SK-N-SH treated with all-trans-retinoic acid at 6 μM for 48 hours (cell line): ENCODE results near the gene BSDC1.

Experiments
- ATAC-seq: fragments of 200-7000 bp; cut with Tn5 transposase; 3 replicates; pipeline ENCODE4 v1.9.1; 2020; ENCODE audit warnings: mild to moderate bottlenecking, moderate library complexity
- ARNTL ChIP-seq: fragments of 450-650 bp; formaldehyde crosslinking; IDR thresholded peaks from 2 replicates; pipeline ENCODE4 v1.5.0; 2020; ENCODE audit warnings: low read depth, mild to moderate bottlenecking, moderate library complexity, borderline replicate concordance
- BACH2 ChIP-seq: fragments of 250-450 bp; sonication (Bioruptor Pico); IDR thresholded peaks from 2 replicates; pipeline ENCODE4 v1.9.0; 2021; ENCODE audit warnings: mild to moderate bottlenecking, borderline replicate concordance
- CREB5 ChIP-seq: fragments of 250-450 bp; sonication (Bioruptor Pico); IDR thresholded peaks from 2 replicates; pipeline ENCODE4 v1.5.1; 2020; ENCODE audit warnings: low read depth, mild to moderate bottlenecking, moderate library complexity
- CSDC2 ChIP-seq: fragments of 250-450 bp; sonication (Bioruptor Pico); IDR thresholded peaks from 2 replicates; pipeline ENCODE4 v1.5.0; 2020; ENCODE audit warnings: mild to moderate bottlenecking, moderate library complexity
- CSRNP3 ChIP-seq: fragments of 250-450 bp; sonication (Bioruptor Pico); IDR thresholded peaks from 2 replicates; pipeline ENCODE4 v1.5.1; 2021; ENCODE audit warnings: mild to moderate bottlenecking, moderate library complexity
- ESRRG ChIP-seq: fragments of 250-450 bp; sonication (Bioruptor Pico); IDR thresholded peaks from 2 replicates; pipeline ENCODE4 v1.6.1; 2021; ENCODE audit warnings: mild to moderate bottlenecking
- GLIS3 ChIP-seq: fragments of 250-450 bp; sonication (Bioruptor Pico); IDR thresholded peaks from 2 replicates; pipeline ENCODE4 v1.5.0; 2020; ENCODE audit warnings: mild to moderate bottlenecking, moderate library complexity
- ISL1 ChIP-seq: fragments of 250-450 bp; sonication (Bioruptor Pico); IDR thresholded peaks from 2 replicates; pipeline ENCODE4 v2.1.2; 2022; ENCODE audit warnings: mild to moderate bottlenecking, moderate library complexity
- OSR1 ChIP-seq: fragments of 250-450 bp; sonication (Bioruptor Pico); IDR thresholded peaks from 2 replicates; pipeline ENCODE4 v1.8.0; 2022; ENCODE audit warnings: moderate library complexity, mild to moderate bottlenecking, inconsistent platforms
- PATZ1 ChIP-seq: fragments of 250-450 bp; sonication (Bioruptor Pico); IDR thresholded peaks from 2 replicates; pipeline ENCODE4 v1.8.0; 2020; ENCODE audit warnings: mild to moderate bottlenecking, moderate library complexity, borderline replicate concordance
- POU6F1 ChIP-seq: fragments of 250-450 bp; sonication (Bioruptor Pico); IDR thresholded peaks from 2 replicates; pipeline ENCODE4 v1.8.0; 2021; ENCODE audit warnings: low read depth, mild to moderate bottlenecking, moderate library complexity, borderline replicate concordance
- PPARA ChIP-seq: fragments of 250-450 bp; sonication (Bioruptor Pico); IDR thresholded peaks from 2 replicates; pipeline ENCODE4 v1.5.0; 2020; ENCODE audit warnings: mild to moderate bottlenecking, borderline replicate concordance
- SNAI2 ChIP-seq: fragments of 250-450 bp; sonication (Bioruptor Pico); IDR thresholded peaks from 2 replicates; pipeline ENCODE4 v1.5.0; 2020; ENCODE audit warnings: mild to moderate bottlenecking, moderate library complexity
- TCF4 ChIP-seq: fragments of 250-450 bp; sonication (Bioruptor Pico); IDR thresholded peaks from 2 replicates; pipeline ENCODE4 v1.8.0; 2021; ENCODE audit warnings: mild to moderate bottlenecking, moderate library complexity, borderline replicate concordance
- TOX ChIP-seq: fragments of 250-450 bp; sonication (Bioruptor Pico); IDR thresholded peaks from 2 replicates; pipeline ENCODE4 v1.8.0; 2021; ENCODE audit warnings: mild to moderate bottlenecking, moderate library complexity, borderline replicate concordance
- TSHZ2 ChIP-seq: fragments of 250-450 bp; sonication (Bioruptor Pico); IDR thresholded peaks from 2 replicates; pipeline ENCODE4 v1.5.0; 2020; ENCODE audit warnings: mild to moderate bottlenecking, moderate library complexity
- ZFP3 ChIP-seq: fragments of 250-450 bp; sonication (Bioruptor Pico); IDR thresholded peaks from 2 replicates; pipeline ENCODE4 v1.5.0; 2020; ENCODE audit warnings: mild to moderate bottlenecking, moderate library complexity
- ZFP30 ChIP-seq: fragments of 450-650 bp; formaldehyde crosslinking; IDR thresholded peaks from 2 replicates; pipeline ENCODE4 v1.5.0; 2022; ENCODE audit warnings: mild to moderate bottlenecking, moderate library complexity
- ZNF565 ChIP-seq: fragments of 450-650 bp; formaldehyde crosslinking; conservative IDR thresholded peaks from 2 replicates; pipeline ENCODE4 v1.5.0; 2020; ENCODE audit warnings: low read depth, mild to moderate bottlenecking, moderate library complexity
- ZNF70 ChIP-seq: fragments of 450-650 bp; formaldehyde crosslinking; IDR thresholded peaks from 2 replicates; pipeline ENCODE4 v1.5.0; 2020; ENCODE audit warnings: mild to moderate bottlenecking, moderate library complexity
- ZNF8 ChIP-seq: fragments of 450-650 bp; formaldehyde crosslinking; IDR thresholded peaks from 2 replicates; pipeline ENCODE4 v1.5.0; 2020; ENCODE audit warnings: mild to moderate bottlenecking, moderate library complexity

BSDC1 gene

GRCh38 chr1:32345289-32345827, 48.9 kb downstream of the BSDC1 start:
- TF ChIP-seq BACH2, result no peak
- no peak for TF ChIP-seq TCF4
- no peak for TF ChIP-seq ESRRG (CRISPR knock-in tag)
- TF ChIP-seq CREB5, result no peak
- no peak for TF ChIP-seq CSRNP3 (CRISPR knock-in tag)
- no peak for TF ChIP-seq PATZ1 (CRISPR knock-in tag)
- no peak for TF ChIP-seq ZNF70 (CRISPR knock-in tag)
- TF ChIP-seq ZNF565 (CRISPR knock-in tag), result no peak
- no peak for TF ChIP-seq PPARA (CRISPR knock-in tag)
- TF ChIP-seq GLIS3 (CRISPR knock-in tag), result no peak
- TF ChIP-seq ISL1, result no peak
- TF ChIP-seq ZNF8 (CRISPR knock-in tag), result no peak
- peak; percentile 30; the same call in 2 of the 3 replicates for ATAC-seq

GRCh38 chr1:32342704-32343103, 51.5 kb downstream of the BSDC1 start:
- ATAC-seq, result no peak
- TF ChIP-seq TOX (no peak), ARNTL (no peak), TCF4 (no peak), CSDC2 (CRISPR knock-in tag) (no peak), ZFP30 (no peak), CREB5 (no peak), ZNF565 (CRISPR knock-in tag) (no peak), ZFP3 (no peak), PATZ1 (CRISPR knock-in tag) (no peak), GLIS3 (CRISPR knock-in tag) (no peak), PPARA (CRISPR knock-in tag) (no peak), POU6F1 (CRISPR knock-in tag) (no peak), ESRRG (CRISPR knock-in tag) (no peak), SNAI2 (CRISPR knock-in tag) (no peak), TSHZ2 (CRISPR knock-in tag) (no peak), ZNF8 (CRISPR knock-in tag) (no peak), OSR1 (no peak)
